ENCODE data around the gene ANKRD33B.

DNA sequence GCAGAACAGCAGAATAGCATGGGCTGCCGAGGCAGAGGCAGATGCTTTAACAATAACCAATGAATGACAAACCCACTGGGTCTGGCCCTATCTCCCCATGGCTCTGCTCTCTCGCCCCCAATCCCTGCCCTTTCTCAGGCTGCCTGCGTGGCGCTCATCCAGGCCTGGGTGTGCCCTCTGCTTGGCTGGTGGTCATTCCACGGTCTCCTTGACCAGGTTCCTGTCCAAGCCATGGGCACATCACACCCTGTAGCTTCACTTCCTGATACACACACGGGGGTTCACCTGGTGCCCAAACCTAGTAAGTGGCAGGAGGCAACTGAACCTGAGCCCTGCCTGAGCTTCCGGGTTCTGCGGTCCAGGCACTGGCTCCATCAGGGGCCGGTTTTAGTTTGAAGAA, 109.5 kb downstream of the ANKRD33B start:
- TF ChIP-seq, protein P1, sequence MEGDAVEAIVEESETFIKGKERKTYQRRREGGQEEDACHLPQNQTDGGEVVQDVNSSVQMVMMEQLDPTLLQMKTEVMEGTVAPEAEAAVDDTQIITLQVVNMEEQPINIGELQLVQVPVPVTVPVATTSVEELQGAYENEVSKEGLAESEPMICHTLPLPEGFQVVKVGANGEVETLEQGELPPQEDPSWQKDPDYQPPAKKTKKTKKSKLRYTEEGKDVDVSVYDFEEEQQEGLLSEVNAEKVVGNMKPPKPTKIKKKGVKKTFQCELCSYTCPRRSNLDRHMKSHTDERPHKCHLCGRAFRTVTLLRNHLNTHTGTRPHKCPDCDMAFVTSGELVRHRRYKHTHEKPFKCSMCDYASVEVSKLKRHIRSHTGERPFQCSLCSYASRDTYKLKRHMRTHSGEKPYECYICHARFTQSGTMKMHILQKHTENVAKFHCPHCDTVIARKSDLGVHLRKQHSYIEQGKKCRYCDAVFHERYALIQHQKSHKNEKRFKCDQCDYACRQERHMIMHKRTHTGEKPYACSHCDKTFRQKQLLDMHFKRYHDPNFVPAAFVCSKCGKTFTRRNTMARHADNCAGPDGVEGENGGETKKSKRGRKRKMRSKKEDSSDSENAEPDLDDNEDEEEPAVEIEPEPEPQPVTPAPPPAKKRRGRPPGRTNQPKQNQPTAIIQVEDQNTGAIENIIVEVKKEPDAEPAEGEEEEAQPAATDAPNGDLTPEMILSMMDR (IDR thresholded peaks at IDR 0.05 in 2 of 3, conservative IDR thresholded peaks at IDR 0.05 in 1 of 3; ENCODE audit: borderline replicate concordance in 1 of 3, insufficient read depth in 1 of 3, low read depth in 2 of 3, low read length in 2 of 3): no peak
- TF ChIP-seq SIN3A (IDR thresholded peaks at IDR 0.05; ENCODE audit: low read depth) (no peak), EZH2phosphoT487 (IDR thresholded peaks at IDR 0.05; ENCODE audit: borderline replicate concordance) (no peak), JUND (IDR thresholded peaks at IDR 0.05) (no peak), POLR2A (IDR thresholded peaks at IDR 0.05; ENCODE audit: borderline replicate concordance, extremely low read depth, insufficient read depth, insufficient read length) (no peak), CBX3 (IDR thresholded peaks at IDR 0.05; ENCODE audit: low read depth) (no peak), ZFX (IDR thresholded peaks at IDR 0.05) (no peak), EZH2 (IDR thresholded peaks at IDR 0.05) (no peak), CEBPB (IDR thresholded peaks at IDR 0.05; ENCODE audit: low read depth) (no peak), POLR2AphosphoS5 (IDR thresholded peaks at IDR 0.05; ENCODE audit: low read depth, low read length) (no peak), MAX (IDR thresholded peaks at IDR 0.05) (no peak), ZNF274 (IDR thresholded peaks at IDR 0.05; ENCODE audit: low read depth, low read length) (no peak), TCF7L2 (IDR thresholded peaks at IDR 0.05; ENCODE audit: borderline replicate concordance, extremely low read depth, insufficient read depth, insufficient read length) (no peak), ATF3 (IDR thresholded peaks at IDR 0.05) (no peak)

Data from HCT116 (cell line).